HG03354 (cell line): ENCODE measurements around the gene TGFB2.

Experiments
- ATAC-seq: cut with Tn5 transposase; IDR thresholded peaks from one replicate; pipeline ENCODE4 v1.9.1; 2021; ENCODE audit warnings: mild to moderate bottlenecking; ENCODE audit not compliant: unreplicated experiment, poor library complexity, severe bottlenecking

TGFB2 gene

DNA sequence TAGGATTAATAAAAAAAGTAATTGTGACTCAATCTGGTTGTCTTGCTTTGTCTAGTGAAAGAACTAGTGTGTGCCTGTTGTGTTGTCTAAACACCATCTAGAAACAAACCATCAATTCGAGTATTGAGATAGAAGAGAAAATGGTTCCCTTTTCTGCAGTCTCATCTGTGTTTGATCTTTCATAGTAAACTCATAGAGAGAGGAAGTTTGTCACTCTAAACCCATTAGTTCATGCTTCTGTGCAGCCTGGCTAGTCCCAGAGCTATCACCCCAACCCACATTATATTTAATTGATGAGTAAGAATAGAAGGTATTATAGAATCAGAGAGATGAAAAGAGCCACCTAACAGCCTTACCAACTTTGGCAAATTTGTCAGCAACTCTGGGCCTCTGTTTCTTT is 99.5 kb downstream of the TGFB2 start:
- no peak for ATAC-seq

DNA sequence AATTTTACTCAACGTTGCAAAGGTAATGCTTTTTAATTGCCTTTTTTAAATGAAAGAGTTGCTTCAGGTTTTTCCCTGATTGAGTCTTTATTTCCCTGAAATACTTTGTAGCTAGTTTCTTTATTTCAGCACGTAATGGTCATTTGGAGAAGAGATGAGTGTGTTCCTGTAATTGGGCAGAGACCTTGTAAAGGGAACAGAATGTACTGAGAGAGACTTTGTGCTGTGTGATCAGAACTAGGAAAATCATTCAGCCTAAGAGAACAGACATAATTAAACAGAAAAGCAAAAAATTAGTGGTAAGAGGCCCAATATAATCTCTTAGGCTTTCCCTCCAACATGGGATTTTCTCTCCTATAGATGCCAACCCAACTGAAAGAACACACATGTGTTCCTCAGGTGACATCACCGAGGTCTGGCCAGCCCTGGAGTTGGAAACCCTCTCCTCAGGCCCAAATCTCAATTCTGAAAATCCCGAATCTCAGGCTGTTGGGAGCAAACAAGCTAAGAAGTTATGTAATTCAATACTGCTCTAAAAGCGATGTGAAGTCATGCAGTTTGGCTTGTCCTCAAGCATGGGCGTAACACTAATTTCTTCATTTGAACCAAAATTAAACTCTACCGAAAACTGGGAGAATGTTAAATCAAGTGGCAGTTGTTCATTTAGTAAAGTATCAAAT is 102.0 kb downstream of the TGFB2 start:
- ATAC-seq = no peak

- no peak for ATAC-seq
Observed at GRCh38 chr1:218451415-218451814, 106.3 kb downstream of the TGFB2 start.

DNA sequence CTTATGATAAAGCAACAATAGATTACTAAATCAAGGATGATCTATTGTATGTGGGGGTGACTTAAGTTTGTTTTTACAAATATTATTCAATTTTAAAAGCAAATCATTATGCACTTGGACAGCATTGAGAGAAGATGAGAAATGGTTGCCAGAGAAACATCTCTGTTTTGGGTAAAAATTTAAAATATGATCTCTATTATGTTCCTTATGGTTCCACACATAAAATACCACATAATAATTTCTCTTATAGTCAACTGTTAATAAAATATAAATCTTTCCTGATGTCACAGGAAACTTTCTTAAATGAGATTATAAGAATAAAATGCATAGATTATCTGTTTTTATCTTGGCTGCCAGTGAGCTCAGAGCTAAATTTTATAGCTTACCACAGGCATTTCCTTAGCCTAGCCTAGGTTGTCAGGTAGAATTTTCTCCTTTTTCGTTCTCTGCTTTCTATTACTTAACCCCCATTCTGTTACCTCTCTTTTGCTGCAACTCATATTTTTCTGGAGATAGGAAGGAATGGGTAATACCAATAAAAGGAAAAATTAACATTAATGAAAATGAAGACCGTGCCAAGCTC is 109.7 kb downstream of the TGFB2 start:
- no peak for ATAC-seq

- ATAC-seq = no peak
Observed at GRCh38 chr1:218456444-218456843, 111.3 kb downstream of the TGFB2 start.

DNA sequence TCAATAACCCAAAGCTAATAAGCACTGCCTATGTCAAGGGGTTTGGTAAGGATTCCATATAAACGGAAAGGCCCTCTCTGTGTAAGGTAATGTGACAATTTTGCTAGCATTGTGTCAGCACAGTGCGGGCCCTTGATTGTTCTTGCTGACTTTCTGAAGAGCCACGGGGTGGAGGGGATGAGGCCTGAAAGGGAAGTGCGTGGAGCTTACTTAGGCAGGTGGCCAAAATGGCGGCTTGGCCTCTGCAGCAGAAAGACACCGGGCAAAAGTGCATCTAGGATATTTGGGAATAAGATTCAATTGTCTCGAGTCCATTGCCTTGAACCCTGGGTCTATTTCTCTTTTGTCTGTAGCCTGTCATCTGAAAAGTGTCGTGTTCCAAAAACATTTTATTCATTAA is 114.3 kb downstream of the TGFB2 start:
- no peak for ATAC-seq

DNA sequence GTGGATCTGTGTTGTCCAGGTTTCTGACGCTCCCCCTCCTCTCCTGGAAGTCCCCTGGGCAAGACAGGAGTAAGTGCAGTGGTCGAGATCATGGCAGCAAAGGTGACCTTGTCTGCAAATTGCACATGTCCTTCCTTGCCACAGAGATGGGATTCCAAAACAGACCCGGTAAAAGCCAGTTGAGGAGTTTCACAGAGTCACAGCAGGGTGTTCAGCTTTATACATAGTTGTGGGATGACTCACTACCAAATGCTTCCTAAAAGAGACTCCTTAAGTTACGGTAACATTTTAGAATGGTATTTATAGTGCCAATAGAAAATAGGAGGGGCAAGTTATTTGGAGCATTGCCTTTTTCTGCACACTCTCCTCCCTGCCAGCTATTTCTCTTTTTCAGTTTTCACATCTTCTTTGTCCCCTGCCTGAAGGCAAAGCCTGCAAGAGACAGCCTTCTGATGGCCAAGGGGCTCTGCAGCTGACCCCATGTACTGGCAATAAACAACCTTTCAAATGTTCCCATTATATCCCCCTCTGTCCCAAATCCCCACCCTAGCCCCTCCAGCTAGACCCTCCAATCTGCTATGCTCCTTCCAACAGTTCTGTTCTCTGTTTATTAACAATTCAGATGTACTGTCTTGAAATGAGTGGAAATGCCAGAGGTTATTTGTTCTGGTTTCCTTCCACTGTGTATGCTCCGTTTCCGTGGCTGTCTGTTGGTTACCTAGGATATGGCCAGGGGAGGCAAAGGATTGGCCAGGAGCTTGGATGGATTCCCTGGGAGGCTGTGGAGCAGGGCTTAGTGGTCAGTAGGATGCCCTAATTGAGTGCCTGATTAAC is 115.0 kb downstream of the TGFB2 start:
- no peak for ATAC-seq

DNA sequence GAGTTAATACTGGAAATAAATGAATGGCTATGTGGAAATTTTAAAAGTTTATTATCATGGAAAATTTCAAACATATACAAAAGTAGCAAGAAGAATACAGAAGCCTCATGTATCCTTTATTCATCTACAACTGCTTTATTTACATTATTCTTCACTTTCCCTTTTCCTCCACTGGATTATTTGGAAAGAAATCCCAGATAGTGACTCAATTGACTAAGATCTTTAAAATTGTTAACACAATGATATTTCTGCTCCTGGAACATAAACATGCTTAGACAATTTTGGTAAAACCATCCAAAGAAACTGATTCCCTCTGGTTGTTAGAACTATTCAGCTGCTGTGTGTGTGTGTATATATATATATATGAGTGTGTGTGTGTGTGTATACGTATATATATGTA is 116.2 kb downstream of the TGFB2 start:
- ATAC-seq = no peak

GRCh38 chr1:218462116-218462515 is 117.0 kb downstream of the TGFB2 start:
- ATAC-seq = no peak

GRCh38 chr1:218462587-218462986 is 117.5 kb downstream of the TGFB2 start:
- no peak for ATAC-seq

GRCh38 chr1:218463194-218464156 is 118.3 kb downstream of the TGFB2 start:
- no peak for ATAC-seq

- ATAC-seq = no peak
Observed at GRCh38 chr1:218464871-218465270, 119.7 kb downstream of the TGFB2 start.

- ATAC-seq = no peak
Observed at GRCh38 chr1:218466341-218467010, 121.3 kb downstream of the TGFB2 start.

GRCh38 chr1:218467101-218468072 is 122.3 kb downstream of the TGFB2 start:
- no peak for ATAC-seq

GRCh38 chr1:218468711-218469110 is 123.6 kb downstream of the TGFB2 start:
- ATAC-seq = no peak

- no peak for ATAC-seq
Observed at GRCh38 chr1:218472885-218473284, 127.7 kb downstream of the TGFB2 start.

- peak; percentile 71 for ATAC-seq
Observed at GRCh38 chr1:218473522-218473921, 128.4 kb downstream of the TGFB2 start.

DNA sequence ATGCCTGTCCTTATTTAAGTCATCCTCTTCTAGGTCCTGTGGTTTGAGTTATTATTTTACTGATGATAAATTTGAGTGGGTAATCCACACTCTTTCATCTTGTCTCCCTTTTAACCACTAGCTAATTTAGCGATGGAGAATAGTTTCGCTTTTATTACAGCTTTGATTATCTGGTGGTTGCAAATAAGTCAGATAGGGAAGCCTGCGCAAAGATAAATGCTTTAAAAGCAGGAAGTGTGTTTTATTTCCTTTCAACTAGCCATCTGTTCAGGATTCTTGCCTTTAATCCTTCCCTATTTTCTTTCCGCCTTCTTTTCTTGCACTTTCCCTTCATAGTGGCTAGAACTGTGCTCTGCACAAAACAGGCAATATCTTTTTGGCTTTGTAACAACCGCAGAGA is 129.0 kb downstream of the TGFB2 start:
- ATAC-seq = no peak
